Measurements from ENCODE around the gene RBM46.
"Not testable (repeated sequence)": the region's sequence is repeated elsewhere in the genome, so short reads cannot be mapped to it uniquely, and the experiment has no call there.

RBM46 gene

GRCh38 chr4:154838694-154839093 is 57.6 kb downstream of the RBM46 start:
- no peak overlapping the region for H3K27ac ChIP-seq
- DNase-seq: no peak
- H3K36me3 ChIP-seq: no peaks in the 10 kb centered on the region
- H3K4me3 ChIP-seq (ENCODE audit: low read depth, low read length): no peak overlapping the region
- H3K9me3 ChIP-seq (ENCODE audit: severe bottlenecking): peaks cover 6% of the 10 kb centered on the region
- H3K27me3 ChIP-seq (ENCODE audit: insufficient read depth, low read depth, severe bottlenecking): no peaks in the 10 kb centered on the region
- TF ChIP-seq CTCF (IDR thresholded peaks at IDR 0.05; ENCODE audit: low read depth, low read length): no peak

- DNase-seq: no peak
- Histone ChIP-seq H3K36me3 (no peaks in the 10 kb centered on the region), H3K27ac (no peak overlapping the region), H3K4me3 (ENCODE audit: low read depth, low read length) (no peak overlapping the region), H3K27me3 (ENCODE audit: insufficient read depth, low read depth, severe bottlenecking) (no peaks in the 10 kb centered on the region), H3K9me3 (ENCODE audit: severe bottlenecking) (no peaks in the 10 kb centered on the region)
- peak; percentile 33; the same call in 1 of the 2 replicates for TF ChIP-seq CTCF (IDR thresholded peaks at IDR 0.05; ENCODE audit: low read depth, low read length)
Measured at GRCh38 chr4:154854362-154854761, 73.3 kb downstream of the RBM46 start.

GRCh38 chr4:154858166-154858565 is 77.1 kb downstream of the RBM46 start:
- Histone ChIP-seq H3K36me3 (no peaks in the 10 kb centered on the region), H3K4me3 (ENCODE audit: low read depth, low read length) (no peak overlapping the region)
- DNase-seq: no peak

GRCh38 chr4:154868414-154869194 is 87.5 kb downstream of the RBM46 start:
- Histone ChIP-seq H3K9me3 (ENCODE audit: severe bottlenecking) (peaks cover 5% of the 10 kb centered on the region), H3K27ac (no peak overlapping the region), H3K4me3 (ENCODE audit: low read depth, low read length) (no peak overlapping the region), H3K27me3 (ENCODE audit: insufficient read depth, low read depth, severe bottlenecking) (no peaks in the 10 kb centered on the region), H3K36me3 (no peaks in the 10 kb centered on the region)
- TF ChIP-seq CTCF (IDR thresholded peaks at IDR 0.05; ENCODE audit: low read depth, low read length): no peak
- DNase-seq: no peak

More at GRCh38 chr4:154858166-154858565, 77.1 kb downstream of the RBM46 start:
- TF ChIP-seq CTCF (IDR thresholded peaks at IDR 0.05; ENCODE audit: low read depth, low read length): no peak
- Histone ChIP-seq H3K27me3 (ENCODE audit: insufficient read depth, low read depth, severe bottlenecking) (no peaks in the 10 kb centered on the region), H3K9me3 (ENCODE audit: severe bottlenecking) (no peaks in the 10 kb centered on the region), H3K27ac (no peak overlapping the region)

- H3K27me3 ChIP-seq (ENCODE audit: insufficient read depth, low read depth, severe bottlenecking): no peaks in the 10 kb centered on the region
- no peak for TF ChIP-seq CTCF (IDR thresholded peaks at IDR 0.05; ENCODE audit: low read depth, low read length)
- no peak overlapping the region for H3K4me3 ChIP-seq (ENCODE audit: low read depth, low read length)
- H3K27ac ChIP-seq: no peak overlapping the region
- peaks cover 12% of the 10 kb centered on the region for H3K9me3 ChIP-seq (ENCODE audit: severe bottlenecking)
- H3K36me3 ChIP-seq: no peaks in the 10 kb centered on the region
- no peak for DNase-seq
Measured at GRCh38 chr4:154869301-154869700, 88.2 kb downstream of the RBM46 start.

GRCh38 chr4:154872198-154872597 is 91.1 kb downstream of the RBM46 start:
- Histone ChIP-seq H3K9me3 (ENCODE audit: severe bottlenecking) (peaks cover 13% of the 10 kb centered on the region), H3K27ac (no peak overlapping the region), H3K36me3 (no peaks in the 10 kb centered on the region), H3K4me3 (ENCODE audit: low read depth, low read length) (no peak overlapping the region), H3K27me3 (ENCODE audit: insufficient read depth, low read depth, severe bottlenecking) (no peaks in the 10 kb centered on the region)
- no peak for TF ChIP-seq CTCF (IDR thresholded peaks at IDR 0.05; ENCODE audit: low read depth, low read length)
- DNase-seq: no peak

GRCh38 chr4:154874049-154874448 is 93.0 kb downstream of the RBM46 start:
- H3K27me3 ChIP-seq (ENCODE audit: insufficient read depth, low read depth, severe bottlenecking); DNase-seq; H3K4me3 ChIP-seq (ENCODE audit: low read depth, low read length); H3K27ac ChIP-seq; H3K36me3 ChIP-seq: not testable (repeated sequence)
- H3K9me3 ChIP-seq (ENCODE audit: severe bottlenecking): peaks cover 13% of the 10 kb centered on the region
